Stimulated activated CD4-positive, alpha-beta T cell treated with anti-CD3 and anti-CD28 coated beads, Interleukin-1b, Interleukin-23, amount 100 ng/mL, for 48 hours (primary cell): ENCODE results near the gene MBOAT1.

Source experiments
- DNase-seq: peaks from one replicate; pipeline ENCODE4 v3.0.0-alpha.2; 2020

MBOAT1 gene

GRCh38 chr6:20233007-20233730 is 20.9 kb upstream of the MBOAT1 start:
- no peak for DNase-seq

DNA sequence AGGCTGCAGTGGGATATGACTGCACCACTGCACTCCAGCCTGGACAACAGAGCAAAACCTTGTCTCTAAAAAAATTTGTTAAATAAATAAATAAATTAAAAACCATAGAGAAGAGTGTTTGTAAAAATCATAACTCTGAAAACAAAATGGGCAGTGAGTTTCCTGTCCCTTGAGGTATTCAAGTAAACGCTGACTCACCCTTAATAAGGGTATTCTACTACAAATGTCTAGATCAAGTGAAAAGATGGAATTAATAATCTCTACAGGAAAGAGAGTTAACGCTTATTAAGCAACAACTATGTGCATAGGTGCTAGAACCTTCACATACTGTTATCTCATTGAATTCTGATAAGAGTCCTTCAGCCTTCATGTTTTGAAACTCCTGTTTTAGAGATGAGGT is 19.9 kb upstream of the MBOAT1 start:
- no peak for DNase-seq

- no peak for DNase-seq
These were observed 18.3 kb upstream of the MBOAT1 start for GRCh38 chr6:20230401-20231119.

- DNase-seq, result no peak
These were observed 17.6 kb upstream of the MBOAT1 start for GRCh38 chr6:20229881-20230280.

DNA sequence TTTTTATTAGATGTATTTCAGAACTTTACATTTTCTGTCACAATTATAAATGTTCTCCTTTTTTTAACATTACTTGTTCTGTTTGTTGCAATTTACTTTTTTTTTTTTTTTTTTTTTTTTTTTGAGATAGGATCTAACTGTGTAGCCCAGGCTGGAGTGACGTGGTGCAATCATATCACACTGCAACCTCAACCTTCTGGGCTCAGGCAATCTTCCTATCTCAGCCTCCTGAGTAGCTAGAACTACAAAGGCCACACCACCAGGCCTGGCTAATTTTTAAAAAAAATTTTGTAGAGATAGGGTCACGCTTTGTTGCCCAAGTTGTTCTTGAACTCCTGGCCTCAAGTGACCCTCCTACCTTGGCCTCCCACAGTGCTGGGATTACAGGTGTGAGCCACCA is 15.1 kb upstream of the MBOAT1 start:
- no peak for DNase-seq

GRCh38 chr6:20223141-20223540 is 10.9 kb upstream of the MBOAT1 start:
- DNase-seq, result no peak

- DNase-seq, result no peak
These were observed 9.2 kb upstream of the MBOAT1 start for GRCh38 chr6:20221421-20221820.

- DNase-seq, result no peak
These were observed 8.1 kb upstream of the MBOAT1 start for GRCh38 chr6:20220359-20220758.

DNA sequence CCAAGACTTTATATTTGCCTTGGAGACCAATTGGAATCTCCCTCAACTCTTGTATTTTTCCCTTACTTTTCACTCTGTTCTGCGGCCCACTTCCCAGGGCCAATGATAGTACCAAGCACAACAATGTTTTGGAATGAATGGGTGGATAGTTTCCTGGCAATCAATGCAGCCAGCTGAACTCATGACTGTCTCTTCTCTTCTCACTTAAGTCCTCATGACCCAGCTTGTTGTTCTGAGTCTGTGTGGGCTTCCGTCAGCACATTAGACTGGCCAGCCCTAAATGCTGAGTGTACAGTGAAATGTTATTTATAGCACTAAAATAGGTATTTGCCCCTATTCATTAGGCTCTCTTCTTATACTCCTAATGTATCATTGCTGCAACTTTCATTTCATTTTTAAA is 5.6 kb upstream of the MBOAT1 start:
- DNase-seq, result no peak

- DNase-seq, result no peak
These were observed 5.1 kb upstream of the MBOAT1 start for GRCh38 chr6:20217324-20217855.

DNA sequence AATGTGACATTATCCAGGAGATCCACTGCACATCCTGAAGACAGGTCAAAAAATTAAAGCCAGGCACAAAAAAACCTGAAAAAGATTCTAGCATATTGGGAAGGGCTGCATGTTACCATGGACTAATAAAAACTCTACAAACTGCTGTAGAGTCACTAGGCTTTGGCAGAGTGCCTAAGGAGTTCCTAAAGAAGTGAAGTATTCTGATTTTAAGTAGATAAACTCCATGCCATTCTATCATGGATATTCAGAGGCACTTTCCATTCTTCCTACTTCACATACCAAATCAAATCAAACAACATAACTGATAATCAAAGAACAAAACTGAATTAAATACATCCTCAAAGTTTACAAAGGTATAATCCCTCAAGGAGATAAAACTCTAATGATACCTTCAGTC is 3.0 kb upstream of the MBOAT1 start:
- no peak for DNase-seq

- DNase-seq, result no peak
These were observed 1.1 kb upstream of the MBOAT1 start for GRCh38 chr6:20213271-20213798.

- DNase-seq, result no peak
These were observed 303 bp downstream of the MBOAT1 start for GRCh38 chr6:20211941-20212391.

DNA sequence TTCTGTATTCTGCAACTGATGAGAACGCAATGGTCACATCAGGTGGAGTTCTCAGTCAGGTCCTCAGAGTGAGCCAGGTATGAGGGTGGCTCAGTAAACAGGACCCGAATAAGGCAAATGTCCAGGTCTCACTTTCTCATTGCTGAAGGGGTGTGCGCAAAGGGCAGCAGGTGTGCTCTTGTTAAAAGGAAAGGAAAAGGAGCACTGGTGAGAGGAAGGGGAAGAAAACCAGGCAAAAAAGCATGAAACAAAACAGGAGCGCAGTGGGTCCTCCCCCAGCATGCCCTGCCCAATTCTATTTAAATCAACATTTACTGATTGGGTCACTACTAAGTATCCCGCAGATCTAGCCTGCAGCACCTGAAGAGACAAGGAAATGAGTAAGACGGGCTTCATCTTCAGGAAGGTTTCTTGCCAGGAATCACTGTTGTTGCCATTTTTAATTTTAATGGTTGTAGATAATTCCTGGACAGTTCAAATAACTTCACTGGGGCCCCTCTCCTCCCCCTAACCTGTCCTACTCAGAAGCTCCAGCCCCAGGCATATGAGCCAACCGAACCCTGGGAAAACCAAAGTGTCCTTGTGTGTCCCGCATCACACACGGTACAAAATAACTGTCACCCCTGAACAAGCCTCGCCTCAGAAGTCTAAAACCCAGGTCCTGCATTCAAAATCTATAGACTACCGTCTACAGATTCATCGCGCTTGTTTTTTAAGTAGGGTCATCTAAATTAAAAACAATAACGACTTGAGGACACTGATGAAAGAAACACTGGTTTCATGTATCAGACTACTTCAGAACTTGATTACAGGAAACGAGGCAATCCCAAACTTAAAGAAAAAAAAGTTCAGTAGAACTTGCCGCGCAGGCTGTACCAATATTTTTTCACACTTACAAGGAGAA is 980 bp downstream of the MBOAT1 start:
- no peak for DNase-seq

DNA sequence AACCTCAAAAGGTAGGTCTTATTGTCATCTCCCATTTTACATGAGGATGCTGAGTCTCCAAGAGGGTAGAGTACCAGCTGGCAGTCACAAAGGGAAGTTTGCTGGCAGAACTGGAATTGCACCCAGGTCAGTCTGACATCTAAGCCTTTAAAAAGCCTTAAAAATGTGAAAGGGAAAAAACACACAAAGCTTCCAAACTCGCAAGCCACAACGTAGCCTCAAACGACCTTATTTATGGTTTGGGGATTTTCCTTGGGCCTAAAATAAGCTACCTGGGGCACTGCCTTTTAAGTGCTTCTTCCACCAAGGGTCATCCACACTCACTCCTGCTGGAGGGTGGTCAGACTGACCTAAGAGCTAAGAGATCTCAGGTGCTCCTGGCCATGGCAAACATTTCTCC is 2.1 kb downstream of the MBOAT1 start:
- DNase-seq, result no peak

DNA sequence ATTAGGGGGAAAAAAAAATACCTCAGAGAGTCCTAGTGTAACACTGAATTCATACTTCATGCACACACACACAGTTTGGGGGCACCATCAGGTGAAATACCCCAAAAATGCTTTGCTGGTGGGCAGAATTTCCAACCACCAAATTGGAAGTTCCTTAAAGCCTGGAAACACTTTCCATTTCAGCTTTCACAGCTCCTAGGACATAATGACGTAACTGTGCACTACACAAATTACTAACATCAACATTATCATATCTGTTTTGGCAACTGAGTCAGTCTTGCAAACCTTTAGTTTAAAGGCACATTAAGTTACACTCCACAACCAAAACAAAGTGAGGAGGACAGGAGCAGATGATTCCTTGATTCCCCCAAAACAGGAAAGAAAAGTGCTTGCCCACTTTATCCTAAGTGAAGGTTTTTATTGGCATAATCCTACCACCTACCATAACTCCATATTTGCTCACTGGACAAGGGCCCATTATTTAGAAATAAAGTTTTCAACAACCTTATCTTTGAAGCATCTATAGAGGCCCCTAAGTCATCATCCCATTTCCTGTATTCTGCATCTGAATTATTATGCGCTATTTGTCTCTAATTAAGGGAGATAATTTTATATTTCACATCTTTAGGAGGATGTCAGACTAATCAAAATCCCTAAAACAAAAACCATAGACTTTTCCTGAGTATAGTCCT is 3.4 kb downstream of the MBOAT1 start:
- no peak for DNase-seq

GRCh38 chr6:20207088-20207418 is 5.2 kb downstream of the MBOAT1 start:
- DNase-seq, result no peak

DNA sequence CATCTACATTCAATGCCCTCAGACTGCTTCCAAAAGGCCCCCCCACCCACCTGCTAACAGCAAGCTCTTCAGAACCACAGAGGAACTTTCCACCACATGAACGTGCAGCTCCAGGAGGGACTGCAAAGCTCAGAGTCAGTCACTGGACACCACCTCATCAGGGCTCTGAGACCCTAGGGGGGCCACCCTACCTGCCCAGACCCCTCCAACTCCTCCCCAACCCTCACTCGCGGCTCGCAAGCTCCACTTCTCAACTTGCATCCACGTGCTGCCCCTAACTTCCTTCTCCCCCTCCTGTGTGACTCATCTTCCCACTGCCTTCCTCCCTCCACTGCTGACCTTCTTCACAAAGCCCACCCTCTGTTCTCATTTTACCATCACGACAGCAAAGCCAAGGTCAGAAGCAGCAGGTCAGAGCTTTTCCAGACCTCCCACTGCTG is 6.5 kb downstream of the MBOAT1 start:
- no peak for DNase-seq

DNA sequence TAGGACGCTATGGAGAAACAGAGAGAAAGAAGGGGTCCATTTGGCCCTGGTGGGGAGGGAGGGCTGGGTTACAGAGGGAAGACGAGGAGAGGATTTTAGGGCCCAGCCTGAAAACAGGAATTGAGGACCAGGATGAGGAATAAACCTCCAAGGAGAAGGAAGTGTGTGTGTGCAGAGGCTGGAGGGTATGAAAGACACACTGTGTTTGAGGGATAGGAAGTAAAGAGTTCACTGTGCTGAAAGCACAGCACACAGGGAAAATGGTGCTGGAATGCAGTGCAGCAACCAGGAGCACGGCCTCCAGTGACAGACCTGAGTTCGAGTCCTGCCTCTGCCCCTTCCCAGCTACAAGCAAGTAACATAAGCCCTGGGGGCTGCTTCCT is 7.8 kb downstream of the MBOAT1 start:
- no peak for DNase-seq

DNA sequence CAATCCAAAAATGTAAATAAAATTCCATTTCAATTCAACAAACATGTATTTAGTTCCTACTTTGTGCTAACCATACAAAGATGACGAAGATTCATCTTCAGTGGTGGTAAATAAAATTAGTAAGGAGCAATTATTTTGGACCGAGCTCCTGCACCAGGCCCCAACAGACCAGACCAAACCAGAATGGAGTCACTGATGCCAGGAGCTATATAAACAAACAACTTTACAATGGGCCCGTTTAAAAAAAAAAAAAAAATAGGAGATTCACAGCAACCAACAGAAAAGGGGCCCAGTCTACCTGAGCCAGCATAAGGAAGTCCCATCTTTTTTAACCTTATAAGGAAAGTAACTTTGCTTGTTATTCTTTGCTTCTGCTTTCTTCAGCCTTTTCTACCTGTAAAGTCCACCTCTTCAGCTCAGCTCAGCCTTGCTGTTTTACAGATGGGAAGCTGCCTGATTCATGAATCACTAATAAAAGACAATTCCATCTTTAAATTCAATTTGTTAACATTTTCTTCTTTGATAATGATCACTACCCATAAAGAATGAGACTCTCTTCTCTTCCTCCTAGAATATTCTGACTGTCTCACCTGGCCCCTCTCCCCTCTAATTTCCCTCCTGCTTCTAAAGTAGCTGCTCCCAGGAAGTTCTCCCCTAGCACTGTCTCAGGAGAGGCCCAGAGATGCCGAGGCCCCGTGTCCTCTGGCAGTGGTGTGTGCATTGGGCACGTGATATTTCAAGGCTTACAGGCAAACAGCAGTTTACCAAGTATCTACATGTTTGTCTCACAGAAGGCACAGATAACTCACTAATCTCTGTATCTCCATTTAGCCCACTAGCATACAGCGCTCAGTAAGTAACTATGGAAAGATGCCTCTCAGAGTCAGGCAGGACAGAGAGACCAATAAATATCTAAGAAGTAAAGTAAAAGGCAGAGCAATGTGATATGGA is 8.4 kb downstream of the MBOAT1 start:
- DNase-seq, result no peak

- no peak for DNase-seq
These were observed 9.5 kb downstream of the MBOAT1 start for GRCh38 chr6:20202699-20203302.
